ENCODE results near the gene LRIG2.
"Not testable (repeated sequence)": the region's sequence is repeated elsewhere in the genome, so short reads cannot be mapped to it uniquely, and the experiment has no call there.

LRIG2 gene

GRCh38 chr1:113048064-113048463, 24.9 kb upstream of the LRIG2 start:
- peaks cover 4% of the 10 kb centered on the region for H3K27me3 Mint-ChIP-seq
- no peaks in the 10 kb centered on the region for H3K9me3 Mint-ChIP-seq
- no peak overlapping the region for H3K4me3 Mint-ChIP-seq
- no peaks in the 10 kb centered on the region for H3K36me3 Mint-ChIP-seq (ENCODE audit: low read depth)
- H3K27ac Mint-ChIP-seq = no peak overlapping the region
- peaks cover 35% of the 10 kb centered on the region for H3K4me1 Mint-ChIP-seq (ENCODE audit: low read depth)

- H3K27ac Mint-ChIP-seq = no peak overlapping the region
- no peaks in the 10 kb centered on the region for H3K9me3 Mint-ChIP-seq
- no peaks in the 10 kb centered on the region for H3K27me3 Mint-ChIP-seq
- H3K4me3 Mint-ChIP-seq = no peak overlapping the region
- no peaks in the 10 kb centered on the region for H3K36me3 Mint-ChIP-seq (ENCODE audit: low read depth)
- peaks cover 19% of the 10 kb centered on the region for H3K4me1 Mint-ChIP-seq (ENCODE audit: low read depth)
Measured at GRCh38 chr1:113053344-113054126, 19.5 kb upstream of the LRIG2 start.

GRCh38 chr1:113055570-113055969, 17.4 kb upstream of the LRIG2 start:
- Mint-ChIP-seq H3K4me1 (ENCODE audit: low read depth) (peaks cover 15% of the 10 kb centered on the region), H3K4me3 (no peak overlapping the region)

GRCh38 chr1:113057006-113057405, 16.0 kb upstream of the LRIG2 start:
- Mint-ChIP-seq H3K27me3 (no peaks in the 10 kb centered on the region), H3K36me3 (ENCODE audit: low read depth) (no peaks in the 10 kb centered on the region), H3K4me1 (ENCODE audit: low read depth) (peaks cover 5% of the 10 kb centered on the region), H3K27ac (no peak overlapping the region), H3K9me3 (no peaks in the 10 kb centered on the region), H3K4me3 (no peak overlapping the region)

More at GRCh38 chr1:113055570-113055969, 17.4 kb upstream of the LRIG2 start:
- H3K27me3 Mint-ChIP-seq = no peaks in the 10 kb centered on the region
- no peak overlapping the region for H3K27ac Mint-ChIP-seq
- H3K36me3 Mint-ChIP-seq (ENCODE audit: low read depth) = no peaks in the 10 kb centered on the region
- H3K9me3 Mint-ChIP-seq = no peaks in the 10 kb centered on the region

DNA sequence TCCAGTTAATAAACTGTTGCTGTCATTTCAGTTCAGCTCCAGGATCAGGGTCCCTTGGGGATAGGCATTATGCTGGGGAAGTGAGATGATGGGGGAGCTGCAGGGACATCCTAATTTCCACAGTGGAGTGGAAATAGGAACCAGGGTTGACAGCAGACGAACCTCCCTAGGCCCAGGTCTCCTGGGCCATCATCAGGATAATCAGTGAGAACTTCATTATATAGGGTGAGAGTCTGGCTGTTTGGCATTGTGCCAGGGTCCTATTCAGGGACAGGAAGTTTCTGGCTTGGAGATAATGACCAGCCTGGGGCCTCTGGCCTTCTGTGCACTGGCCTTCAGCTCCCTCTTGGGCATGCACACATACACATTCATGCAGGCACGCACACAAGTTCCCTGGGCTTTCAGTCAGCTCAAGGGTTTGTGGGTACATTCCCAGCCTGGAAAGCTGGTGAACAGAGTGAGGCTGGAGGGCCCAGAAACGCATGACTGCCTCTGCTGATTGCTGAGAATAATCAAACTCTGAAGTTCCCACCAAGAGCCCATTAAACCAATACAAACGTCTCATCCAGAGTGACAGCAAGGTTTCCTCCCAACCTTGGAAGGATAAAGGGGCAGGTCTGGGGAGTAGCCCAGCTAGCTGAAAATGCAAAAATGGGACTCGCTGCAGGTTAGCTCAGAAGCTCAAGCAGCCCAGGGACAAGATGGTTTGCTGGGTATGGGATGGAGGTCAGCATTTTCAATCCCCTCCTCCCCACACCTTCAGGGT, 13.9 kb upstream of the LRIG2 start:
- Mint-ChIP-seq H3K9me3 (no peaks in the 10 kb centered on the region), H3K4me1 (ENCODE audit: low read depth) (peaks cover 5% of the 10 kb centered on the region), H3K4me3 (no peak overlapping the region), H3K27me3 (no peaks in the 10 kb centered on the region), H3K36me3 (ENCODE audit: low read depth) (no peaks in the 10 kb centered on the region), H3K27ac (no peak overlapping the region)

- not testable (repeated sequence) for H3K4me3 Mint-ChIP-seq; H3K36me3 Mint-ChIP-seq (ENCODE audit: low read depth); H3K4me1 Mint-ChIP-seq (ENCODE audit: low read depth); H3K27ac Mint-ChIP-seq; H3K27me3 Mint-ChIP-seq; H3K9me3 Mint-ChIP-seq
Measured at GRCh38 chr1:113063456-113063855, 9.5 kb upstream of the LRIG2 start.

DNA sequence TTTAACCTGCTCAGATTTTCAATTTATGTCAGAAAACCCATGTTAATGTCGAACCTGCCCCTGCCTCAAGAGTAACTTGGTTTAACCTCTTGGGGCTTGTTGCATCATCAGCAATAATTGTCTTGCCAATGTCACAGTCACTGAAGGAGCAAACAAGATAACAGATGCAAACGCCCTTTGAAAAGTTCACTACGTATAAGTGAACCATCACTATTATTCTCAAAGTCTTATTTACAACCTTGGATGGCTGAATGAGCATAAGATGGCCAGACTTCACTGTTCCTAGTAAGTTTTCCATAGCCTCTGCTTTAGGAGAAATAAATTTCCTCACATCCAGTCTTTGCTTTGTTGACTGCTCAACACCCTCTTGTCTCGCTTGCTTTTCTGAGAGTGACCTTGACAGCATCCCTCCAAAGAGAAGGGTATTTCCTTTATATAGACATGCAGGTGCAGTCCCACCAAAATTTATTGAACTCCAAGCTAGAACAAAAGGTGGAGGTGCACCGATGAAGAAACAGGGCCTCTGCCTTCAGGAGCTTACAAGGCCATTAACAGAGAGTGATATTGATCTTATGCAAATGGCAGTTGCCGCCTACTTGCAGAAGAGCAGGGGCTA, 749 bp upstream of the LRIG2 start:
- Mint-ChIP-seq H3K4me1 (ENCODE audit: low read depth) (peaks cover 30% of the 10 kb centered on the region), H3K27me3 (no peaks in the 10 kb centered on the region), H3K36me3 (ENCODE audit: low read depth) (no peaks in the 10 kb centered on the region), H3K4me3 (peak overlapping the region; percentile 98), H3K27ac (peak overlapping the region; percentile 94), H3K9me3 (no peaks in the 10 kb centered on the region)

GRCh38 chr1:113073479-113073950, 517 bp downstream of the LRIG2 start:
- H3K4me1 Mint-ChIP-seq (ENCODE audit: low read depth) = peaks cover 30% of the 10 kb centered on the region
- peak overlapping the region; percentile 98 for H3K4me3 Mint-ChIP-seq

DNA sequence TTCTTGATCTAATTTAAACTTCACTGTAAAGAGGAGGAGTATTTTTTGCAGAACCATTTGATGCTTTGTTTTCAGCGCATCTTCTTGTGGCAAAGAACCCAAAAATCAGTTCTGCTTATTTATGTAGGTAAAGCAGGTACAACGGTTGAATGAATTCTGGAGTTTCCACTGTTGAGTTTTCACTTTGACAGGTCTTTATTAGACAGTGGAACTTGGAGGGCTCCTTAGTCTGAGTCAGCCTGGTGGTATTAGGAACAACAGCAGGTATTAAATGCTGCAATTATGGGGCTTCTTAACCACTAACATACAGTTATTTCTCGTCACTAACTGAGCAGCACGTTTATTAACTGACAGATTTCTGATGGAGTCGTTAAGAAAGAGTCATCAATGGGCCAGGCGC, 1.2 kb downstream of the LRIG2 start:
- peaks cover 8% of the 10 kb centered on the region for H3K36me3 Mint-ChIP-seq (ENCODE audit: low read depth)
- no peaks in the 10 kb centered on the region for H3K9me3 Mint-ChIP-seq
- H3K4me3 Mint-ChIP-seq = peak overlapping the region; percentile 98
- H3K27ac Mint-ChIP-seq = peak overlapping the region; percentile 94
- H3K27me3 Mint-ChIP-seq = no peaks in the 10 kb centered on the region
- H3K4me1 Mint-ChIP-seq (ENCODE audit: low read depth) = peaks cover 30% of the 10 kb centered on the region

More at GRCh38 chr1:113073479-113073950, 517 bp downstream of the LRIG2 start:
- no peaks in the 10 kb centered on the region for H3K9me3 Mint-ChIP-seq
- peaks cover 7% of the 10 kb centered on the region for H3K36me3 Mint-ChIP-seq (ENCODE audit: low read depth)
- H3K27ac Mint-ChIP-seq = peak overlapping the region; percentile 94
- no peaks in the 10 kb centered on the region for H3K27me3 Mint-ChIP-seq

GRCh38 chr1:113077978-113078377, 5.0 kb downstream of the LRIG2 start:
- not testable (repeated sequence) for H3K27ac Mint-ChIP-seq

GRCh38 chr1:113086541-113086940, 13.5 kb downstream of the LRIG2 start:
- H3K27me3 Mint-ChIP-seq = no peaks in the 10 kb centered on the region
- H3K4me1 Mint-ChIP-seq (ENCODE audit: low read depth) = peaks cover 12% of the 10 kb centered on the region
- H3K27ac Mint-ChIP-seq = no peak overlapping the region
- H3K9me3 Mint-ChIP-seq = no peaks in the 10 kb centered on the region
- no peak overlapping the region for H3K4me3 Mint-ChIP-seq
- H3K36me3 Mint-ChIP-seq (ENCODE audit: low read depth) = peaks cover 29% of the 10 kb centered on the region

More at GRCh38 chr1:113077978-113078377, 5.0 kb downstream of the LRIG2 start:
- Mint-ChIP-seq H3K4me1 (ENCODE audit: low read depth) (peaks cover 22% of the 10 kb centered on the region), H3K36me3 (ENCODE audit: low read depth) (peaks cover 20% of the 10 kb centered on the region)
- not testable (repeated sequence) for H3K4me3 Mint-ChIP-seq, H3K9me3 Mint-ChIP-seq, H3K27me3 Mint-ChIP-seq

GRCh38 chr1:113088972-113089371, 16.0 kb downstream of the LRIG2 start:
- Mint-ChIP-seq H3K36me3 (ENCODE audit: low read depth) (peaks cover 35% of the 10 kb centered on the region), H3K9me3 (no peaks in the 10 kb centered on the region), H3K4me1 (ENCODE audit: low read depth) (peaks cover 21% of the 10 kb centered on the region), H3K27me3 (no peaks in the 10 kb centered on the region), H3K4me3 (no peak overlapping the region), H3K27ac (no peak overlapping the region)

DNA sequence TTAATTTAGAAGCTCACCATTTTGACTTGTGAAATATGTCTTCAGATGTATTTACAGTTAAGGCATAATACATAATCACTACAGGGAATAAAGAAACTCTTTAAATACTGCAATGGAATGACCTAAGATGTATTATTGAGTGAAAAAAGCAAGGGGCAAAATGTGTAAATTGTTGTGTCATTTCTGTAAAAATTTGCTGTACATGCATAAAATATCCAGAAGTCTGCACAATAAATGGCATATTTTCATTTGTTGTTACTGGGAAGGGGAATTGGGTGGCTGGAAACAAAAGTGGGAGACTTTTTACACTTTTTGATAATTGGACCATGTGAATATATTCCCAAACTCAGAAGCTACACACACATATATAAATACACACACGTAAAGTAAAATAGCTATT, 17.1 kb downstream of the LRIG2 start:
- Mint-ChIP-seq H3K4me3 (no peak overlapping the region), H3K4me1 (ENCODE audit: low read depth) (peaks cover 21% of the 10 kb centered on the region), H3K27ac (no peak overlapping the region), H3K27me3 (no peaks in the 10 kb centered on the region), H3K36me3 (ENCODE audit: low read depth) (peaks cover 39% of the 10 kb centered on the region), H3K9me3 (no peaks in the 10 kb centered on the region)

DNA sequence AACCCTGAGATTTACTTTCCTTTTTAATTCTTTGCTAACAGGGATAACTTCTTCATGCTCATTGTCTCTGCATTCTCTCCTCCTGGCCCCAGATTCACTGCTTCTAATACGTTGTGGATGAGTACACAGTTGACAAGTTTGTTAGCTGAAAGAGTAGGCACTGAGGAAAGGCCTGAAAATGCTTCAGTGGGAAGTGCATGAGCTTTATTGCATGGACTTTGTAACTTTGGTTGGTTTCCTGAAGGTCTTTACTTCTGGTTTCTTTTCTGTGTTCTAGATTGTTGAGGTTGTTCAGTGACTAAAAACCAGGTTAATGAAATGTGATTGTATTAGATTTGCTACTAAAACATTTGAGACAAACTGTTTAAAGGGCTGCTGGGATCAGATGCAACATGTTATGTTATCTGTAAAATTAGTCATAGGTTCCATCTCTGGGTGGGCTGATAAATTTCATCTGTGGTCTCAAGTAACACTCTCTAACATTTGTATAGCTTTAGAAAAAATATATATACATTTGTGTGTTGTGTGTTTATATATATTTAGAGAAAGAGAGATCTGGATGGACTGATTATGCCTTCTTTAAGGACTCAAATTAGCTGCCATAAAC, 19.1 kb downstream of the LRIG2 start:
- Mint-ChIP-seq H3K9me3 (no peaks in the 10 kb centered on the region), H3K36me3 (ENCODE audit: low read depth) (peaks cover 39% of the 10 kb centered on the region), H3K4me3 (no peak overlapping the region), H3K27ac (no peak overlapping the region), H3K4me1 (ENCODE audit: low read depth) (peaks cover 21% of the 10 kb centered on the region), H3K27me3 (no peaks in the 10 kb centered on the region)

GRCh38 chr1:113094506-113094905, 21.5 kb downstream of the LRIG2 start:
- H3K36me3 Mint-ChIP-seq (ENCODE audit: low read depth) = peaks cover 61% of the 10 kb centered on the region
- H3K27ac Mint-ChIP-seq = no peak overlapping the region
- no peak overlapping the region for H3K4me3 Mint-ChIP-seq
- peaks cover 11% of the 10 kb centered on the region for H3K4me1 Mint-ChIP-seq (ENCODE audit: low read depth)
- no peaks in the 10 kb centered on the region for H3K27me3 Mint-ChIP-seq
- no peaks in the 10 kb centered on the region for H3K9me3 Mint-ChIP-seq

All from stimulated activated naive CD8-positive, alpha-beta T cell treated with anti-CD3 and anti-CD28 coated beads, Interleukin-15, Interleukin-2, amounts not matched to agents 100 ng/mL and 50 ng/mL, for 24 hours (primary cell).